Calu3 (cell line): Measurements from ENCODE around the gene SLC19A2. TPM values are rescaled to one million over a fixed set of nuclear protein-coding genes. Genes with fewer than 3 reads are reported as not detected.

ENCODE experiments used
- BruUV-seq: library from RNA; stranded (reverse); fragments of 400-500 nt; replicated peaks from 2 replicates; lab custom pipeline; 2021; lab: Mats Ljungman, UMichigan
- CTCF ChIA-PET: fragments of 300-600 bp; sonication (Branson Sonifier 250); formaldehyde crosslinking; loops from one replicate; lab custom pipeline; 2022; ENCODE audit warnings: antibody characterized with exemption; lab: Charles Lee
- DNase-seq: peaks from one replicate; pipeline ENCODE4 v3.0.0; 2022
- H3K27ac Mint-ChIP-seq: one replicate; pipeline ENCODE4 v1.8.0; 2022; ENCODE audit warnings: mixed read lengths; ENCODE audit not compliant: unreplicated experiment
- H3K27me3 Mint-ChIP-seq: one replicate; pipeline ENCODE4 v1.8.0; 2022; ENCODE audit warnings: mixed read lengths; ENCODE audit not compliant: unreplicated experiment
- H3K36me3 Mint-ChIP-seq: one replicate; pipeline ENCODE4 v1.8.0; 2022; ENCODE audit warnings: mild to moderate bottlenecking, moderate library complexity, mixed read lengths; ENCODE audit not compliant: insufficient read depth, unreplicated experiment
- H3K4me1 Mint-ChIP-seq: one replicate; pipeline ENCODE4 v1.8.0; 2022; ENCODE audit warnings: mild to moderate bottlenecking, low read depth, mixed read lengths; ENCODE audit not compliant: unreplicated experiment
- H3K4me3 Mint-ChIP-seq: one replicate; pipeline ENCODE4 v1.8.0; 2022; ENCODE audit warnings: mild to moderate bottlenecking, low read depth, moderate library complexity, mixed read lengths; ENCODE audit not compliant: unreplicated experiment
- H3K9me3 Mint-ChIP-seq: one replicate; pipeline ENCODE4 v1.8.0; 2022; ENCODE audit warnings: low read depth, mixed read lengths; ENCODE audit not compliant: unreplicated experiment
- intact Hi-C: fragments of 100-400 bp; cut with micrococcal nuclease; formaldehyde crosslinking; loops from one replicate; pipeline ENCODE4 v1.10.0; 2022; ENCODE audit not compliant: unreplicated experiment
- total RNA-seq: library from RNA; stranded (reverse); gene quantifications from 2 replicates; pipeline ENCODE4 v1.2.3, GENCODE V29; 2022
- TF ChIP-seq, protein P1 (sequence below): fragments of 200-600 bp; IDR thresholded peaks from one replicate; pipeline ENCODE4 v1.8.0; 2022; ENCODE audit warnings: antibody characterized with exemption; ENCODE audit not compliant: unreplicated experiment

SLC19A2 gene
- total RNA-seq, 1 experiment from 2014 or later = 22.0 TPM

GRCh38 chr1:169484683-169485430 is 887 bp downstream of the SLC19A2 start:
- CTCF ChIA-PET = interaction anchor here (0.8 to 3.1 kb wide), 7 partner anchors 12 to 117 kb away, joined by 3 to 25 read pairs (median 4); partner anchors contain the start of genes BLZF1, F5 and NME7
- DNase-seq = peak; percentile 60
- no peaks in the 10 kb centered on the region for H3K9me3 Mint-ChIP-seq
- no peaks in the 10 kb centered on the region for H3K27me3 Mint-ChIP-seq
- intact Hi-C loops = loop anchor here (5.0 kb wide), 1 partner anchor 42 kb away; no protein-coding TSS in a partner anchor
- TF ChIP-seq, protein P1, sequence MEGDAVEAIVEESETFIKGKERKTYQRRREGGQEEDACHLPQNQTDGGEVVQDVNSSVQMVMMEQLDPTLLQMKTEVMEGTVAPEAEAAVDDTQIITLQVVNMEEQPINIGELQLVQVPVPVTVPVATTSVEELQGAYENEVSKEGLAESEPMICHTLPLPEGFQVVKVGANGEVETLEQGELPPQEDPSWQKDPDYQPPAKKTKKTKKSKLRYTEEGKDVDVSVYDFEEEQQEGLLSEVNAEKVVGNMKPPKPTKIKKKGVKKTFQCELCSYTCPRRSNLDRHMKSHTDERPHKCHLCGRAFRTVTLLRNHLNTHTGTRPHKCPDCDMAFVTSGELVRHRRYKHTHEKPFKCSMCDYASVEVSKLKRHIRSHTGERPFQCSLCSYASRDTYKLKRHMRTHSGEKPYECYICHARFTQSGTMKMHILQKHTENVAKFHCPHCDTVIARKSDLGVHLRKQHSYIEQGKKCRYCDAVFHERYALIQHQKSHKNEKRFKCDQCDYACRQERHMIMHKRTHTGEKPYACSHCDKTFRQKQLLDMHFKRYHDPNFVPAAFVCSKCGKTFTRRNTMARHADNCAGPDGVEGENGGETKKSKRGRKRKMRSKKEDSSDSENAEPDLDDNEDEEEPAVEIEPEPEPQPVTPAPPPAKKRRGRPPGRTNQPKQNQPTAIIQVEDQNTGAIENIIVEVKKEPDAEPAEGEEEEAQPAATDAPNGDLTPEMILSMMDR = no peak
- H3K27ac Mint-ChIP-seq = peak overlapping the region; percentile 99
- peaks cover 57% of the 10 kb centered on the region for H3K36me3 Mint-ChIP-seq
- peak overlapping the region; percentile 87 for H3K4me3 Mint-ChIP-seq
- peaks cover 68% of the 10 kb centered on the region for H3K4me1 Mint-ChIP-seq
- TSS peak; percentile 36 for BruUV-seq

DNA sequence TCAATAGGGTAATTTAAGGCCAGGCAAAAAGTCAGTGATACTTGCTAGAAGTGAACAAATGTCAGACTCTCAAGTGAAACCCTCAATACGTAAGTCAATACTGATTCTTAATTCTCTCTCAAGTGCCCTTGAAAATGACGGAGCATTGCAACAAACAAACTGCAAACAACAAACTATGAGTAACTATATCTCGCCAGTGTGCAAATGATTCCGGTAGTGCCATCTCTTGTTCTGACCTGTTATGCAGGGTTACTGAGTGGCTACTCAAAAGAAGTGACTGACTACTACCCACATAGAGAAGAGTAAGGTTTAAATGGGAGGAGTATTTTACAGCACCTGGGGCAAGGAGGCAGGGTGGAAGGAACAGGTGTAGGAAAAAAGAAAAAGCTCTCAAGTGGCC is 1.6 kb downstream of the SLC19A2 start:
- BruUV-seq = no TSS peak
- DNase-seq = no peak
- Mint-ChIP-seq H3K27me3 (no peaks in the 10 kb centered on the region), H3K36me3 (peaks cover 57% of the 10 kb centered on the region), H3K27ac (peak overlapping the region; percentile 99), H3K4me3 (peak overlapping the region; percentile 87), H3K9me3 (no peaks in the 10 kb centered on the region), H3K4me1 (peaks cover 68% of the 10 kb centered on the region)
- CTCF ChIA-PET = no interaction called here
- intact Hi-C loops = no loop called here
- TF ChIP-seq, protein P1 = no peak

- H3K27me3 Mint-ChIP-seq = no peaks in the 10 kb centered on the region
- no peaks in the 10 kb centered on the region for H3K9me3 Mint-ChIP-seq
- peaks cover 71% of the 10 kb centered on the region for H3K4me1 Mint-ChIP-seq
- TF ChIP-seq, protein P1 = no peak
- CTCF ChIA-PET = no interaction called here
- peak overlapping the region; percentile 99 for H3K27ac Mint-ChIP-seq
- BruUV-seq = no TSS peak
- intact Hi-C loops = no loop called here
- H3K4me3 Mint-ChIP-seq = peak overlapping the region; percentile 87
- peak; percentile 48 for DNase-seq
- peaks cover 57% of the 10 kb centered on the region for H3K36me3 Mint-ChIP-seq
Measured at GRCh38 chr1:169483500-169483966, 2.2 kb downstream of the SLC19A2 start.

- peaks cover 46% of the 10 kb centered on the region for H3K4me1 Mint-ChIP-seq
- no peaks in the 10 kb centered on the region for H3K9me3 Mint-ChIP-seq
- H3K27ac Mint-ChIP-seq = no peak overlapping the region
- no peak for DNase-seq
- no TSS peak for BruUV-seq
- intact Hi-C loops = no loop called here
- no peak overlapping the region for H3K4me3 Mint-ChIP-seq
- peaks cover 19% of the 10 kb centered on the region for H3K36me3 Mint-ChIP-seq
- CTCF ChIA-PET = no interaction called here
- TF ChIP-seq, protein P1 = no peak
- H3K27me3 Mint-ChIP-seq = no peaks in the 10 kb centered on the region
Measured at GRCh38 chr1:169479363-169480066, 6.2 kb downstream of the SLC19A2 start.
